ENCODE measurements around the gene LRRC2. TPM values are rescaled to one million over a fixed set of nuclear protein-coding genes. Genes with fewer than 3 reads are reported as not detected.

Gene LRRC2
- total and polyA plus RNA-seq, 2 of the 13 experiments (the other 11 are each of a cell fraction or from before 2014, with no cell fraction given), result 0.27 to 0.58 TPM

- peak; percentile 33; the same call in 1 of the 2 replicates for TF ChIP-seq ZNF687 (CRISPR knock-in tag; IDR thresholded peaks at IDR 0.05)
- peak; percentile 37; the same call in 1 of the 2 replicates for TF ChIP-seq NFYB (CRISPR knock-in tag; IDR thresholded peaks at IDR 0.05)
- TF ChIP-seq, protein P1, sequence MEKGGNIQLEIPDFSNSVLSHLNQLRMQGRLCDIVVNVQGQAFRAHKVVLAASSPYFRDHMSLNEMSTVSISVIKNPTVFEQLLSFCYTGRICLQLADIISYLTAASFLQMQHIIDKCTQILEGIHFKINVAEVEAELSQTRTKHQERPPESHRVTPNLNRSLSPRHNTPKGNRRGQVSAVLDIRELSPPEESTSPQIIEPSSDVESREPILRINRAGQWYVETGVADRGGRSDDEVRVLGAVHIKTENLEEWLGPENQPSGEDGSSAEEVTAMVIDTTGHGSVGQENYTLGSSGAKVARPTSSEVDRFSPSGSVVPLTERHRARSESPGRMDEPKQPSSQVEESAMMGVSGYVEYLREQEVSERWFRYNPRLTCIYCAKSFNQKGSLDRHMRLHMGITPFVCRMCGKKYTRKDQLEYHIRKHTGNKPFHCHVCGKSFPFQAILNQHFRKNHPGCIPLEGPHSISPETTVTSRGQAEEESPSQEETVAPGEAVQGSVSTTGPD (CRISPR knock-in tag; IDR thresholded peaks at IDR 0.05), result no peak
- no peak for TF ChIP-seq NR2F2 (IDR thresholded peaks at IDR 0.05; ENCODE audit: borderline replicate concordance, low read depth)
- peak; percentile 62 for TF ChIP-seq ZMYM4 (CRISPR knock-in tag; IDR thresholded peaks at IDR 0.05)
- TF ChIP-seq, protein P2, sequence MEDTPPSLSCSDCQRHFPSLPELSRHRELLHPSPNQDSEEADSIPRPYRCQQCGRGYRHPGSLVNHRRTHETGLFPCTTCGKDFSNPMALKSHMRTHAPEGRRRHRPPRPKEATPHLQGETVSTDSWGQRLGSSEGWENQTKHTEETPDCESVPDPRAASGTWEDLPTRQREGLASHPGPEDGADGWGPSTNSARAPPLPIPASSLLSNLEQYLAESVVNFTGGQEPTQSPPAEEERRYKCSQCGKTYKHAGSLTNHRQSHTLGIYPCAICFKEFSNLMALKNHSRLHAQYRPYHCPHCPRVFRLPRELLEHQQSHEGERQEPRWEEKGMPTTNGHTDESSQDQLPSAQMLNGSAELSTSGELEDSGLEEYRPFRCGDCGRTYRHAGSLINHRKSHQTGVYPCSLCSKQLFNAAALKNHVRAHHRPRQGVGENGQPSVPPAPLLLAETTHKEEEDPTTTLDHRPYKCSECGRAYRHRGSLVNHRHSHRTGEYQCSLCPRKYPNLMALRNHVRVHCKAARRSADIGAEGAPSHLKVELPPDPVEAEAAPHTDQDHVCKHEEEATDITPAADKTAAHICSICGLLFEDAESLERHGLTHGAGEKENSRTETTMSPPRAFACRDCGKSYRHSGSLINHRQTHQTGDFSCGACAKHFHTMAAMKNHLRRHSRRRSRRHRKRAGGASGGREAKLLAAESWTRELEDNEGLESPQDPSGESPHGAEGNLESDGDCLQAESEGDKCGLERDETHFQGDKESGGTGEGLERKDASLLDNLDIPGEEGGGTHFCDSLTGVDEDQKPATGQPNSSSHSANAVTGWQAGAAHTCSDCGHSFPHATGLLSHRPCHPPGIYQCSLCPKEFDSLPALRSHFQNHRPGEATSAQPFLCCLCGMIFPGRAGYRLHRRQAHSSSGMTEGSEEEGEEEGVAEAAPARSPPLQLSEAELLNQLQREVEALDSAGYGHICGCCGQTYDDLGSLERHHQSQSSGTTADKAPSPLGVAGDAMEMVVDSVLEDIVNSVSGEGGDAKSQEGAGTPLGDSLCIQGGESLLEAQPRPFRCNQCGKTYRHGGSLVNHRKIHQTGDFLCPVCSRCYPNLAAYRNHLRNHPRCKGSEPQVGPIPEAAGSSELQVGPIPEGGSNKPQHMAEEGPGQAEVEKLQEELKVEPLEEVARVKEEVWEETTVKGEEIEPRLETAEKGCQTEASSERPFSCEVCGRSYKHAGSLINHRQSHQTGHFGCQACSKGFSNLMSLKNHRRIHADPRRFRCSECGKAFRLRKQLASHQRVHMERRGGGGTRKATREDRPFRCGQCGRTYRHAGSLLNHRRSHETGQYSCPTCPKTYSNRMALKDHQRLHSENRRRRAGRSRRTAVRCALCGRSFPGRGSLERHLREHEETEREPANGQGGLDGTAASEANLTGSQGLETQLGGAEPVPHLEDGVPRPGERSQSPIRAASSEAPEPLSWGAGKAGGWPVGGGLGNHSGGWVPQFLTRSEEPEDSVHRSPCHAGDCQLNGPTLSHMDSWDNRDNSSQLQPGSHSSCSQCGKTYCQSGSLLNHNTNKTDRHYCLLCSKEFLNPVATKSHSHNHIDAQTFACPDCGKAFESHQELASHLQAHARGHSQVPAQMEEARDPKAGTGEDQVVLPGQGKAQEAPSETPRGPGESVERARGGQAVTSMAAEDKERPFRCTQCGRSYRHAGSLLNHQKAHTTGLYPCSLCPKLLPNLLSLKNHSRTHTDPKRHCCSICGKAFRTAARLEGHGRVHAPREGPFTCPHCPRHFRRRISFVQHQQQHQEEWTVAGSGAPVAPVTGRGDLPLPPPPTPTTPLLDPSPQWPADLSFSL (CRISPR knock-in tag; IDR thresholded peaks at IDR 0.05), result no peak
- no peak for TF ChIP-seq ZNF362 (CRISPR knock-in tag; IDR thresholded peaks at IDR 0.05; ENCODE audit: borderline replicate concordance)
- TF ChIP-seq ZNF747 (CRISPR knock-in tag; IDR thresholded peaks at IDR 0.05; ENCODE audit: borderline replicate concordance), result no peak
- TF ChIP-seq ZNF615 (CRISPR knock-in tag; IDR thresholded peaks at IDR 0.05; ENCODE audit: borderline replicate concordance), result no peak
- no peak for TF ChIP-seq SYNCRIP (IDR thresholded peaks at IDR 0.05; ENCODE audit: insufficient read depth, low read depth, low read length)
- TF ChIP-seq THYN1 (CRISPR knock-in tag; IDR thresholded peaks at IDR 0.05; ENCODE audit: borderline replicate concordance, low read depth), result no peak
- TF ChIP-seq ZNF414 (CRISPR knock-in tag; IDR thresholded peaks at IDR 0.05), result no peak
- no peak for TF ChIP-seq ZNF550 (CRISPR knock-in tag; IDR thresholded peaks at IDR 0.05; ENCODE audit: borderline replicate concordance)
Measured at GRCh38 chr3:46558184-46559043, 7.7 kb downstream of the LRRC2 start (continued).

Measured in HepG2 (cell line).